SK-N-SH (cell line): Measurements from ENCODE around the gene NYNRIN. TPM values are rescaled to one million over a fixed set of nuclear protein-coding genes. Genes with fewer than 3 reads are reported as not detected.

Source experiments
- CTCF ChIA-PET: fragments of 300-600, 350-600 bp; formaldehyde crosslinking; extraction: SDS; loops from one replicate; lab custom pipeline; 2021; lab: Yijun Ruan, JAX
- POLR2A ChIA-PET: fragments of 350-600 bp; sonication (Branson Sonifier 250); formaldehyde crosslinking; extraction: SDS; loops from one replicate; lab custom pipeline; 2020; ENCODE audit warnings: antibody characterized with exemption, inconsistent platforms; lab: Yijun Ruan, JAX
- DNase-seq: peaks from one replicate; pipeline ENCODE4 v3.0.0; 2012
- H2AFZ ChIP-seq: fragments of 200-600 bp; sonication (generic); 2 replicates; pipeline ENCODE4 v1.8.1; 2016; ENCODE audit warnings: antibody characterized with exemption, mild to moderate bottlenecking, low read depth
- H3F3A ChIP-seq: fragments of 200-600 bp; sonication (generic); replicated peaks from 2 replicates; pipeline ENCODE3; 2016; ENCODE audit warnings: antibody characterized with exemption, mild to moderate bottlenecking; ENCODE audit not compliant: insufficient read depth
- H3K27ac ChIP-seq, 2 experiments: fragments of 200-500 bp in 1 of 2; fragments of 200-600 bp in 1 of 2; sonication (Bioruptor generic) in 1 of 2; sonication (generic), shearing (Covaris generic) in 1 of 2; 2 replicates each; pipeline versions ENCODE4 v1.5.1 to v1.6.1; 2014 to 2016; ENCODE audit warnings: low read depth in 2 of 2, inconsistent platforms in 1 of 2, low read length in 1 of 2, mild to moderate bottlenecking in 1 of 2, mixed read lengths in 1 of 2
- H3K27me3 ChIP-seq: fragments of 200-600 bp; sonication (generic), shearing (Covaris generic); 2 replicates; pipeline ENCODE4 v1.6.1; 2016; ENCODE audit warnings: mixed run types; ENCODE audit not compliant: insufficient read depth
- H3K36me3 ChIP-seq, 2 experiments: fragments of 200-500 bp in 1 of 2; fragments of 200-600 bp in 1 of 2; sonication (Bioruptor generic) in 1 of 2; sonication (generic) in 1 of 2; replicated peaks in 1 of 2; 2 replicates each; pipeline versions ENCODE3 to v1.5.1; 2014 to 2016; ENCODE audit warnings: low read length in 1 of 2, mild to moderate bottlenecking in 1 of 2; ENCODE audit not compliant: insufficient read depth in 2 of 2, control insufficient read depth in 1 of 2
- H3K4me1 ChIP-seq, 2 experiments: fragments of 200-500 bp in 1 of 2; fragments of 200-600 bp in 1 of 2; sonication (Bioruptor generic) in 1 of 2; sonication (generic), shearing (Covaris generic) in 1 of 2; 2 replicates each; pipeline versions ENCODE4 v1.5.1 to v1.6.1; 2014 to 2016; ENCODE audit warnings: low read depth in 1 of 2, low read length in 1 of 2, mixed run types in 1 of 2; ENCODE audit not compliant: insufficient read depth in 2 of 2, control insufficient read depth in 1 of 2
- H3K4me2 ChIP-seq: fragments of 200-600 bp; sonication (generic), shearing (Covaris generic); 2 replicates; pipeline ENCODE4 v1.6.1; 2017; ENCODE audit warnings: mixed run types
- H3K4me3 ChIP-seq, 2 experiments: fragments of 200-500 bp in 1 of 2; fragments of 200-600 bp in 1 of 2; sonication (Bioruptor generic) in 1 of 2; sonication (generic), shearing (Covaris generic) in 1 of 2; 2 replicates each; pipeline versions ENCODE4 v1.5.1 to v1.8.1; 2014 to 2016; ENCODE audit warnings: low read depth in 2 of 2, inconsistent platforms in 1 of 2, low read length in 1 of 2, mild to moderate bottlenecking in 1 of 2, mixed read lengths in 1 of 2, moderate library complexity in 1 of 2
- H3K79me2 ChIP-seq: fragments of 200-600 bp; sonication (generic); 2 replicates; pipeline ENCODE4 v1.8.1; 2017; ENCODE audit warnings: mild to moderate bottlenecking; ENCODE audit not compliant: insufficient read depth
- H3K9ac ChIP-seq: fragments of 200-600 bp; sonication (generic); 2 replicates; pipeline ENCODE4 v1.6.1; 2017; ENCODE audit warnings: mixed run types
- H3K9me2 ChIP-seq: fragments of 200-600 bp; sonication (generic); 2 replicates; pipeline ENCODE4 v1.6.1; 2017; ENCODE audit warnings: mixed run types
- H3K9me3 ChIP-seq: fragments of 200-600 bp; sonication (generic); 2 replicates; pipeline ENCODE4 v1.6.1; 2017; ENCODE audit warnings: mixed run types, mild to moderate bottlenecking, moderate library complexity
- H4K20me1 ChIP-seq: fragments of 200-600 bp; sonication (generic); 2 replicates; pipeline ENCODE4 v1.6.1; 2017; ENCODE audit warnings: mild to moderate bottlenecking, mixed run types; ENCODE audit not compliant: insufficient read depth
- CHD2 ChIP-seq: fragments of 150-350 bp; IDR thresholded peaks from 2 replicates; pipeline ENCODE4 v1.6.1; 2018; ENCODE audit warnings: low read length; ENCODE audit not compliant: partially characterized antibody
- EZH2phosphoT487 ChIP-seq: fragments of 200-600 bp; sonication (generic); IDR thresholded peaks from 2 replicates; pipeline ENCODE4 v1.6.1; 2017; ENCODE audit warnings: low read depth, mixed run types, mild to moderate bottlenecking, antibody characterized with exemption, moderate library complexity, borderline replicate concordance
- FOXJ3 ChIP-seq: sonication (generic); formaldehyde crosslinking; IDR thresholded peaks from 2 replicates; pipeline ENCODE4 v1.5.1; 2020; ENCODE audit warnings: mild to moderate bottlenecking, missing genetic modification reagents
- FOXM1 ChIP-seq: IDR thresholded peaks from 2 replicates; pipeline ENCODE4 v1.4.0; 2012; ENCODE audit warnings: low read depth, mild to moderate bottlenecking
- IRF3 ChIP-seq: fragments of 150-350 bp; IDR thresholded peaks from 2 replicates; pipeline ENCODE4 v1.6.1; 2016; ENCODE audit warnings: mild to moderate bottlenecking, low read depth, low read length
- JUND ChIP-seq: IDR thresholded peaks from 2 replicates; pipeline ENCODE4 v1.4.0; 2012
- MAX ChIP-seq: IDR thresholded peaks from 2 replicates; pipeline ENCODE4 v1.4.0; 2012; ENCODE audit warnings: low read depth
- MEF2A ChIP-seq: IDR thresholded peaks from 2 replicates; pipeline ENCODE4 v1.4.0; 2012; ENCODE audit warnings: low read depth, borderline replicate concordance
- POLR2AphosphoS5 ChIP-seq: IDR thresholded peaks from 2 replicates; pipeline ENCODE4 v1.6.1; 2012; ENCODE audit warnings: low read depth, low read length
- RAD21 ChIP-seq: IDR thresholded peaks from 2 replicates; pipeline ENCODE4 v1.6.1; 2012; ENCODE audit warnings: mild to moderate bottlenecking, low read length
- WGBS: methylation state at CpG from one replicate; pipeline ENCODE4 v1.1.6; 2017; ENCODE audit warnings: low lambda C conversion rate; 5-methylcytosine and 5-hydroxymethylcytosine counted together
- polyA plus RNA-seq, 3 experiments: library from polyadenylated mRNA; depleted of rRNA; stranded (reverse); fragments of >200 nt; gene quantifications; 2 replicates each; pipeline ENCODE4 v1.2.3, GENCODE V29; 2012

Gene NYNRIN
- polyA plus RNA-seq, 1 of the 3 experiments (the other 2 are of a cell fraction): 4.8 TPM

- no peak for TF ChIP-seq FOXJ3 (CRISPR knock-in tag)
These were observed 38.4 kb downstream of the NYNRIN start (continued) for GRCh38 chr14:24437020-24437735.

- CTCF ChIA-PET: interaction anchor here (0.9 to 16.4 kb wide), 25 partner anchors 16 to 195 kb away, joined by 3 to 445 read pairs (median 16); partner anchors contain the start of genes ADCY4, CIDEB, DHRS1 and LTB4R
- 91% methylated on average over 2 of the region's 2 CpGs for WGBS
These were observed 38.9 kb downstream of the NYNRIN start for GRCh38 chr14:24437736-24438067.

GRCh38 chr14:24438223-24439097 lies 39.7 kb downstream of the NYNRIN start:
- Histone ChIP-seq H3K4me2 (no peak overlapping the region), H4K20me1 (peaks cover 4% of the 10 kb centered on the region; the same call in 1 of the 2 replicates), H3K9me3 (no peaks in the 10 kb centered on the region), H3K4me3 (no peak overlapping the region), H3K9ac (no peak overlapping the region), H3K79me2 (peaks cover 30% of the 10 kb centered on the region), H3F3A (peaks cover 34% of the 10 kb centered on the region), H3K4me1 (peaks cover 0 to 17% of the 10 kb centered on the region in 2 experiments; a peak in 2 of 4 replicates), H3K27ac (no peak overlapping the region), H3K9me2 (no peaks in the 10 kb centered on the region), H3K27me3 (no peaks in the 10 kb centered on the region), H2AFZ (no peak overlapping the region), H3K36me3 (peaks cover 34 to 64% of the 10 kb centered on the region in 2 experiments)
- no peak for DNase-seq
- no peak for TF ChIP-seq RAD21
- TF ChIP-seq POLR2AphosphoS5: 0 out of 2 replicates have a peak, but pooled peaks have one; percentile 3
- WGBS: 81% methylated on average over 9 of the region's 9 CpGs
- ChIA-PET CTCF (interaction anchor here (1.9 to 16.4 kb wide), 10 partner anchors 7 to 116 kb away, joined by 5 to 445 read pairs (median 40); partner anchors contain the start of genes ADCY4, CBLN3, KHNYN and RIPK3), POLR2A (interaction anchor here (1.4 to 2.2 kb wide), 3 partner anchors 72 to 105 kb away, joined by 3 to 14 read pairs (median 10); no protein-coding TSS in a partner anchor)

More at GRCh38 chr14:24437736-24438067, 38.9 kb downstream of the NYNRIN start:
- POLR2A ChIA-PET: interaction anchor here (0.9 to 2.2 kb wide), 3 partner anchors 72 to 222 kb away, joined by 3 to 14 read pairs (median 10); partner anchors contain the start of gene MDP1
- Histone ChIP-seq H3K4me3 (no peak overlapping the region), H3K27ac (no peak overlapping the region), H2AFZ (no peak overlapping the region), H3K27me3 (no peaks in the 10 kb centered on the region), H3K9ac (no peak overlapping the region), H4K20me1 (peaks cover 7% of the 10 kb centered on the region), H3K4me2 (no peak overlapping the region), H3K9me2 (no peaks in the 10 kb centered on the region), H3F3A (peaks cover 34% of the 10 kb centered on the region), H3K79me2 (peaks cover 28% of the 10 kb centered on the region), H3K9me3 (no peaks in the 10 kb centered on the region), H3K4me1 (peaks cover 3 to 17% of the 10 kb centered on the region in 2 experiments; a peak in 2 of 4 replicates), H3K36me3 (peaks cover 42 to 71% of the 10 kb centered on the region in 2 experiments)
- no peak for TF ChIP-seq FOXM1
- no peak for TF ChIP-seq MAX
- no peak for TF ChIP-seq FOXJ3 (CRISPR knock-in tag)
- no peak for TF ChIP-seq EZH2phosphoT487
- no peak for TF ChIP-seq IRF3
- no peak for TF ChIP-seq CHD2
- no peak for TF ChIP-seq MEF2A
- no peak for TF ChIP-seq JUND
- no peak for DNase-seq
